Stomach (tissue), 4 donors: Measurements from ENCODE around the gene SWT1.

Experiments
- CTCF ChIP-seq, 7 experiments: fragments of 450-650 bp in 4 of 7; fragments of 200-600 bp in 3 of 7; sonication (generic) in 3 of 7; IDR thresholded peaks; one replicate each; pipeline ENCODE4 v1.5.1; 2016 to 2019; ENCODE audit warnings: antibody characterized with exemption in 7 of 7, control low read depth in 2 of 7, mild to moderate bottlenecking in 1 of 7
- EP300 ChIP-seq: sonication (generic); formaldehyde crosslinking; IDR thresholded peaks from one replicate; pipeline ENCODE4 v1.6.1; 2017; ENCODE audit warnings: antibody characterized with exemption
- POLR2A ChIP-seq, 4 donors: fragments of 450-650 bp; IDR thresholded peaks; one replicate each; pipeline ENCODE4 v1.6.1; 2016; ENCODE audit warnings: antibody characterized with exemption in 4 of 4, control low read depth in 2 of 4, mild to moderate bottlenecking in 1 of 4, moderate library complexity in 1 of 4

GRCh38 chr1:185312361-185313138 lies 155.6 kb downstream of the SWT1 start:
- TF ChIP-seq CTCF (IDR thresholded peaks at IDR 0.05) (no peak), EP300 (no peak), POLR2A (IDR thresholded peaks at IDR 0.05) (no peak)
